GM19193 (cell line): ENCODE results near the gene SUSD2.

Experiments used
- POLR2A ChIP-seq: IDR thresholded peaks from 4 replicates; pipeline ENCODE4 v1.6.1; 2011; ENCODE audit not compliant: insufficient read depth, insufficient read length; ENCODE audit errors: extremely low read depth

The SUSD2 gene

DNA sequence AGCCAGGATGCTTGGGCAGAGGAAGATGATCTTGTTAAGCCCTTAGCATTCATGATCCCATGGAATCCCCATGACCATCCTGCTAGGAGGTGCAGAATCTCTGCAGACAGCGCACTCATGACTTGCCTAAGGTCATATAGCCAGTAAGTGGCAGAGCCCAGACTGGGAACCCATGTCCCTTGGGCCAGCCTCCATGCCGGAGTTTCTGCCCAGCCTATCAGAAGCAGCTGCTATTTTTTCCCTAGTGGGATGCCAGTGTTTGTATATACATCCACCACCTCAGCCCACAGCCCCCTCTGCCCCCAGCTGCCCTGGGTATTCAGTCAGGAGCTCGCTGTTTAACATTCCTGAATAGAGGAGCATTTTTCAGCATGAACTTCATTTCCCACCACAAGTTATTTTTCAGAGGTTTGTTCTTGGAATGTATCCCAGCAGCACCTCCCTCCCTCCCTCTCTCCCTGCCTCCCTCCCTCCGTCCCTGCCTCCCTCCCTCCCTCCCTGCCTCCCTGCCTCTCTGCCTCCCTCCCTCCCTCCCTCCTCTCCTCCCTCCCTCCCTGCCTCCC is 34.4 kb upstream of the SUSD2 start:
- TF ChIP-seq POLR2A: no peak

DNA sequence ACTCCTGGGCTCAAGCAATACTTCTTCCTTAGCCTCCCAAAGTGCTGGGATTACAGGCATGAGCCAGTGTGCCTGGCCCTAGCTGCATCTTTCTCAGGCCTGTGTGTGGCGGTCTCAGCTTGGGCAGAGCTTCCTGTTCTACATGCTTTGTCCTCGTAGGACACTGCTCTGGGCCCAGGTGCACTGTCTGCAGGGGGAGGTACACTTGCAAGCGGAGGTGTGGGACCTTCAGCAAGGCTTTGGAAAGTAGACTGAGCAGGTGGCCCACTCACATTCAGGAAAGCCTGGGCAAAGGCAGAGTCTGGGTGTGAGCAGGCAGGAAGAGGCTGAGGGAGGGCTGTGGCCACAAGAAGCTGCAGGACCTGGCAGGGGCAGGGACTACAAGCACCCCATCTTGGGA is 33.6 kb upstream of the SUSD2 start:
- TF ChIP-seq POLR2A: no peak

DNA sequence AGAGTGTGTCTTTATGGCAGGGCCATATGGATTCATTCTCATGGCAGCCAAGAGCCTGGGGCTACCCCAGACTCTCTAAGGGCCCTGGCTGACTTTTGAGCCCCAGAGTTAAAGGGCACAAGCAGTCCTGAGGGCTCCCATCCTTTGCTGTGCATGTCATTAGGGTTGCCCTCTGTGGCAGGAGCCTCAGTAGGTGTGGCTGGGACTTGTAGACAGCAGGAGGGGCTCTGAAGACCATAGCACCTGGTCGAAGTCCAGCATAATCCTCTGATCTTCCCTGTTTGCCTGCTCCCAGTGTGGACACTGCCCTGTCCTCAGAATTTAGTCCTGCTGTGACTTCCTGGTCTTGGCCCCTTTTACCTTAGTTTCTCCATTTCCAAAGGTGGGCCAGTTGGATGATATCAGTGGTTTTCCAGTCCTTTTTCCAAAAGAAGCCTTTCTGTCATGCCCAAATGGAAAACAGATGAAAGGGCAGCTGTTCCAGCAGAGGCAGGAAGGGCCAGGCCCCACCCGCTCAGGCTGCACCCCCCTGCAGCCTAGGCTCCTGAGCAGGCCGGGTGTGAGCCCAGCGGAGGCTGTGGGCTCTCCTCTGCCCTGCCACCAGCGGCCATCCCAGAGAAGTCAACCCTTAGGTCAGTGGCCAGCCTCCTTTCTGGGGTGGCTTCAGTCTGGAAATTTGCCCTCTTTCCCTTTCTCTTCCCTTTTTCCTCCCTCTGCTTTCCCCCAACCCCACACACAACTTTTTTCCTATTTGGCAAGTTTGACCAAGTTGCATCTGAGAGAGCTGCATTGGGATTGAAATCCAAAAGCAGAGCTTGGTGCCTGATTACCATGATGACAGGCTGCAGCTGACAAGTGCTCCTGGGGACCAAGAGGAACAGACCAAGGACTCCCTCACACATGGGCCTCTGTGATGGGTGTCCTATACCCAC is 32.8 kb upstream of the SUSD2 start:
- no peak for TF ChIP-seq POLR2A

DNA sequence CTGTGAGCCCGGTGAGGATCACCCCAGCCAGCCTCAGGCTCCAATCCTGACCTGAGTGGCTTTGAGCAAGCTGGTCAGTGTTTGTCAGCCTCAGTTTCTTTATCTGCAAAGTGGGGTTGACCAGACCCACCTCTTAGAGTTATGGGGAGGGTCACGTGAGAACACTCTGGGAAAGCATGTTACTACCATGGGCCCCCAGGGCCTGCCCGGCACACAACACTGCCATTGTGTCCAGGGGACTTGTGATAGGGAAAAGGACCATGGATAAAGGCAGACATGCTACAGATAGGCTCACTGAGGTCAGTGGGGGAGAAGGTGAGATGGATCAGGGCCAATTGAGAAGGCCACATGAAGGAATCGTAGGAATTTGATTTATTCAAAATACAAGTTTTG is 32.1 kb upstream of the SUSD2 start:
- TF ChIP-seq POLR2A: no peak

DNA sequence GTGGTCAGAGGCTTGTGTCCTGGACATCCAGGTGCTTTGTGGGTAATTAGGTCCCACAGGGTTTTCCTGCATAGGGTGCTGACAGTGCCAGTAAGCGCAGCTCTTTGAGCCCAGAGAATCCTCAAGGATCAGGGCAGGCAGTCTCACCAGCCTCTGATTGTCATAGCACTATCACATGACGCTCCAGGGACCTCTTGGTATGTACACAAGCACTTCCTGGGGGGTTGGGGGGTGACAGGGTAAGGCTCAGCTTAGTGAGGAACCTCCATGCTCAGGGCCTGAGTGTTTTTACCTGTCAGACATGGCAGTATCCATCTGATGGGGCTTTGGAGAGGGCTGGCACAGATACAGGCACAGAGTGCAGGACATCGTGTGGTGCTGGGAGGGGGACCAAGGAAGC is 27.9 kb upstream of the SUSD2 start:
- no peak for TF ChIP-seq POLR2A

DNA sequence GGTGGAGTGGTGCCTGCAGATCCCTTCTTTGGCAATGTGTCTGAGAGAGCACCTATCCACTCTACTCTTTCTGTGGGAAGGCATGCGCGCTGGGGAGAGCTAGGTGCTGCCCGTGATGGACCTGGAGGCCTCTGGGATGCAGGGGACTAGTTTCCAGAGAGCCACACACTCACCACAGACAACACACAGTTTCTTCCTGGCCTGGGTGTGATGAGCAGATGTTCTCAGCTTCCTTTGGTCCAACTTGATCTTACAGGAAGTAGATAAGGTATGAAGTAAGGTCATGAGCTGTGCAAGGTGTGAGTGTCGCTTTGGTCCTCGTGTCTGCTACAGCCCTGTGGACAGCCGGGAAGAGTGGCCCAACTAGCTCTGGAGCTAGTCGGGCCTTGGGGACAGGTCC is 27.3 kb upstream of the SUSD2 start:
- TF ChIP-seq POLR2A: no peak

DNA sequence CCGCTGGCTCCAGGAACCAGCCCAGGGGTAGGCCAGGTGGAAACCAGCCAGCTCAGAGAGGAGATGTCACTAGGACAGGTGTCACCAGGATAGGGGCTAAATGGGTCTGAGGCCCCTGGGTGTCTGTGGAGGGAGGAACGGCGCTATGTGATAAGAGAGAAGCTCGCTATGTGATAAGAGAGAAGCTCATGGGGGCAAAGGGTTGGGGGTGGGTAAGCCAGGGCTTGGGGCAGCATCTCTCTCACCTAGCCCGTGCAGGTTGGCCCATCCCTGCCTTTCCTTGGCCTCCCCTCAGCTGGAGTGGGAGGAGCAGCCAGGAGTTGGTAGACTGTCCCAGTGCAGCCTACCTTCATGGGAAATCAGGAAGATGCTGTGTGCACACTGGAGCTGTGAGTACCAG is 26.5 kb upstream of the SUSD2 start:
- TF ChIP-seq POLR2A: no peak

DNA sequence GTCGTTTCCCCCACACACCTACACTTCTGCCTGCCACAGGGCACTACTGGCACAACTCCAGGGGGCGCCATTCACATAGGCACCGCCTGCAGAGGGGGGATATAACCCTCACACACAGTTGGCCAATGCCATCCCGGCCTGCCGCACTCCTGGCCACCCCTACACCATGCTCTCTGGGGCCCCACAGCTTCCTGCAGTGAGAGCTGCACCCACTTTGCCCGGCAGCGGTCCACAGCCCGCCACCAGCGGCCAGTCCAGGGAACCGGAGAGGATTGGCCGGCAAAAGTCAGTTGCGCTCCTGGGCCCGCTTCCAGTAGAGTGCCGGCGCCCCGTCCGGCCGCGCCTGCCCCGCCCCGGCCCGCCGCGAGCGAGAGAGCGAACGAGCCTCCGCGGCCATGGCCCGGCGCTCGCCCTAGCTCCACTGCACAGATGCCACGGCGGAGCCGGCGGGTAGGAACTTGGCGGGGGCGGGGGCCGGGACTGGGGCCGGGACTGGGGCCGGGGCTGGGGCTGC is 25.6 kb upstream of the SUSD2 start:
- no peak for TF ChIP-seq POLR2A

DNA sequence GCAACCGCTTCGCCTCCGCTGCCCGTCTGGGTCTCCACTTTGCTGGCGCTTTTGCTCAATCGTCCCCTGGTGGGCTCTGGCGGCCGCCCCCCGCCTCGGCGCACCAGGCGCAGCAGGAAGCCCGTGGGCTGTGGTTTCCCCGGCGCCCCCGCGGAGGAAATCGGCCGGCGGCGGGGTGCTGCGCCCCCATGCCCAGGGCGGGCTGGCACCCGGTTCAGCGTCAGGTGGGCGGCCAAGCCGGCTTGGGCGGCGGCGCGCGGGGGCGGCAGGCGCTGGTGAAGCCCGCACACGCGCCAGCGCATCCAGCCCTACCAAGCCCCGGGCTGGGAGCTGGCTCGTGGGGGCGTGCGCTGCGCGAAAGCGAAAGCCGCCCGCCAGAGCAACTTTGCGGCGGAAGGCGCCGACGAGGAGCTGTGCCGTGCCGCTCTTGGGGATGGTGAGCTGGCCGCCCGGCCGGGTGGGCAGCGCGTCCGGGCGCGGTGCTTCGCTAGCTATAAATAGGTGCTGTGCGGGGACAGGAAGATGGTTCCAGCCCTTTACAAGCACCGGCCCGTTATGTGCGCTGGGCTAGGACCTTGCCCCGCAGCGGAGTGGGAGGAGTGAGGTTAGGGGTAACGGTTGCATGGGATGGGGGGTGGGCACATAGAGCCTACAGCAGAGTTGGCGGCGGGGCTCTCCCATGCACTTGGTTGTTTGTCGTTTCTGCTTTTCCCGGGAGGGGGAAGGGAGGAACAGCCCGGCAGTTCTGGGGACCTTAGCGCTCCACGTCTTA is 25.0 kb upstream of the SUSD2 start:
- peak; percentile 44 for TF ChIP-seq POLR2A

DNA sequence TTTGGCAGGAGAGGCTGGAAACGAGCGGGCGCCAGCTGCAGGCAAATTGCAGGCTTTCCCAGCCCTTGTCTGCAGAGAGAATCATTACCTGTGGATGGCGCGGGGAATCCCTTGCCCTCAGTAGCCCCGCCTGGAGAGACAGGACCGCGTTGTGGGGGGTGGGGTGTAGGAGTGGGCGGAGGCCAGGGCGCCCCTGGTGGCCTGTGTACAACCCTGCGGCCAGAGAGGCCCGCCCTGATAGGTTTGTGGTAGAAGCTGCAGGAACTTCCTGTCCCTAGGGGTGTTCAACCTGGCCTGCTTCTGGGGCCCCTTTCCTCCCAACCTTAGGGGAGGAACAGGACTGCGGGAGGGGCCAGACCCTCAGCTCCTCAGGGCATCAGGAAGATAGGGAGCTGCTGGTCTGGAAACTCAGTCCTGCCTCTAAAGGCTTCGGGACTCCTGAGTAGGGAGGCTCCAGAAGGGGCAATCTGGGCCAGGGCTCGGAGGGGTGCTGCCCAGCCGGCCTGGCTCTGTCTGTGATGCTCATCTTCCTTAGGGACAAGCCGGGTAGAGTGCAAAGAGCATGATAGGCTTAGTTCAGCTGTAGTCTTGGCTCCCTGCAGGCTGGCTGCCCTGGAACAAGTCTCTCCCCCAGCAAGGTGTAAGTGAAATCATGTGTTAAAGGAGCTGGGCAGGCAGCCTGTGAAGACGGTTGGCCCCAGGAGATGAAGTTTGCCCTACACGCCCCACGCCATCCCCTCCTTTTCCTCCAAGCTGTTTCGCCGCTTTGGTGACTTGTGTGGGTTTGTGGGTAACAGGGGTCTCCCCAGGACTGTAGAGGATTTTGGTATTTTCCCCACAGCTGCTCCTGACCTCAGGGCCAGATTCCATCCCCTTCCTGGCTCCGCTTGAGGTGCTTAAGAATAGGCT is 24.1 kb upstream of the SUSD2 start:
- TF ChIP-seq POLR2A: peak; percentile 68

DNA sequence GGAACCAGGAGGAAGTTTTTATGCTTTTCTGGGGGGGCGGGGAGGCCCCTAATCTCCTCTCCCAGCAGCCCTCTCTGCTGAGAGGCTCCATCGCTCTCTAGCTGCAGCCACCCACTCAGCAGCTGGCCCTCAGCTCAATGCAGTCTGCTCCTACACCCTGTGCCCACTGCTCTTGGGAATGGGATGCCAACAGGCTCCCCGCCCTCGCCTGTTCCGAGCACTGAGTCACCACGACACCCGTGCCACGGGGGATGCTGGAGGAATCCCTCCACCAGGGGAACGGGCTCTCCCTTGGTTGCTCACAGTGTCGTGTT is 23.5 kb upstream of the SUSD2 start:
- no peak for TF ChIP-seq POLR2A

DNA sequence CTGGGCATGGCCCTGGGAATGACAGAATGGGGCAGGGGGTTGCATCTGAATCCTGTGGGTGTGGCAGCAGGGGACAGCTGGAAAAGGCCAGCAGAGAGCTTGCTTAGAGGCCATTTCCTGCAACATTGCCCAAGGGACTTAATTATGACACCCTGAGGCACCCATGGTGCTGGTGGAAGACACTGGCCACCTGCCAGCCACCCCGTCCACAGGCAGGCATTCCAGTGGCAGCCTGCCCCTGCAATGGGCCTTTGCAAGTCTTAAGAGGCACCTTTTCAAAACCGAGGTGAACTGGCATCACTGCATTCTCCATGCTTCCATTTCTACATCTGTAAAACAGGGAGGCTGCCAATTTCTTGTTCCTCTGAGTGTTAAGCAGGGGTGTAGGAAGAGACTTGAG is 21.6 kb upstream of the SUSD2 start:
- TF ChIP-seq POLR2A: no peak

DNA sequence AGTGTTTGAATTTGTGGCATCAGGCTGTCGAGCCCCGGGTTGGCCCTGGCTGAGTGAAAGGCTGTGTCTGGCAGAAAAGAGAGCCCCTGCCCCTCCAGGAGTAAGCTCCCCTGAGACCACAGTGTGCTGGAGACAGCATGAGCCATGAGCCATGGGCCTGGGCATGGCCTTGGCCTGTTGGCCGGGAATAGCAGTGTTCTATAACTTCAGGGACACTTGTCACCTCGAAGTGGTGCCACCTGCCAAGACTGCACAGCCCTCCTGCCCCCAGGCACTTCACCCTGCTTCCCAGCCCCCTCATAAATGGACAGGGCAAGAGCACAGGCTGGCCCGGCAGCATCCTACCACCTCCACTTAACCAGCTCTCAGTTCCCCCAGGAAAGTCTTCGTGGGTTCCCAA is 20.7 kb upstream of the SUSD2 start:
- TF ChIP-seq POLR2A: no peak

DNA sequence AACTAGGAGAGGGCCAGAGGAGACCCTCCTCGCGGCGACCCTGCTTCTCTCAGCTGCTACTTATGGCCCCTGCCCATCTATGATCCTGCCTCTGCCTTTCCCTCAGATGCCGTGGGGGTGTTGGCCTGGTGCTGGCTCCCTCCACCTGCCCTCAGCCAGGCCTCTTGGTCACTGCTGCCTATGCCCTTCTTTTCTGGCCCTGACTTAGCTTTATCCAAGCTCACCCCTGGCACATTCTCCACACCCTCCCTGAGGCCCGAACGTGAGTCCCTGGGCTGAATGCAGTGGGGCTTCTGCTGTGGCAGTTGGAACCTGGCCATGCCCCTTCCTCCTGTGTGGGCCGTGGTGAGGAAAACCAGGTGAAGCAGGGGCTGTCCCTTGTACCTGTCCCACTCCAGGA is 19.8 kb upstream of the SUSD2 start:
- TF ChIP-seq POLR2A: no peak

DNA sequence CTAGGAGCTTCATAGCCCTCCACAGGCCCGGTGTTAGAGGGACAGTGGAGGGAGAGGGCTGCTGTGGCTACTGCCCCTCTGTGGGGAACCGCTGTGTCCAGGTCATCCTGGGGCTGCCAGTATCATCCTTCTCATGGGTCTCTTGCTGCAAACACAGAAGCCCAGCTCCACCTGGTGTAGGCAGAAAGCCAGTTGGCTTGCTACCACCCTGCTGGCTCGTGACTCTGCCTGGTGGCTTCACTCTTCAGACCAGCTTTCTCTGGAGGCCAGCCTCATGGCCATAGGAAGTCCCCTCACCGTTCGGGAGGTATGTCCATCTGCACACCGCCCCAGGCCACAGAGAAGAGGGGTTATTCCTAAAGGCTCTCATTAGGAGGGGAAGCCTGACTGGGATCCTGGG is 19.4 kb upstream of the SUSD2 start:
- TF ChIP-seq POLR2A: no peak

DNA sequence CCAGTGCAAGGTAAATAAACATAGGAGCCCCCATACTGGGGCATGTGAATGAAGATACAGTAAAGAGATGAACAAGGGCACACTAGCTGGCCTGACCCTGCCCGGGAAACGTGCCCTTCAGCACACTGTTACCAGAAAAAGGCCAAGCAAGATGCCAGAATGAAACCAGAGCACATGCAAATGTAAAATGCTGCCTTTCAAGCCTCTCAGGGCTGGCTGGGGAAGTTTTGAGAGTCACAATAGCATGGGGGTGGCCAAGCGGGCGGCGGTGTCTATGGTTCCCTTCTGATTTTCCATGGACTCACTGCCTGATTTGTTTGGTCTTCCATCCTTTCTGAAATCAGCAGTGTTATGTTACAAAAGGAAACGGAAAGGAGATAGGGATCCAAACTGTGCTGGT is 18.9 kb upstream of the SUSD2 start:
- no peak for TF ChIP-seq POLR2A

DNA sequence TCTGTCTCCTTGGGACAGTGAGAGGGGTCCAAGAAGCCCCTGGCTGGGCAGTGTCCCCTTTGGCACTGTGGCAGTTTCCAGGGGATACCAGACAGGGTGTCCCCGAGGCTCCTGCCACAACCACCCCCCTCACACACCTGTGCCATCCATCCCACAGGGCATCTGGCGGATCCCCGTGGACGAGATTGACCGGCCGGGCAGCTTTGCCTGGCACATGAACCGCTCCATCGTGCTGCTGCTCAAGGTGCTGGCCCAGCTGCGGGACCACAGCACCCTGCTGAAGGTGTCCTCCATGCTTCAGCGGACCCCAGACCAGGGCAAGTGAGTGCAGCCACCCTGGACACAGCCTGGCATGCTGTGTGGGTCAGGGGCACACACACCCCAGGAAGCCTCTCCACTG is 17.0 kb upstream of the SUSD2 start:
- no peak for TF ChIP-seq POLR2A
